GM18526 (cell line): ENCODE results near the gene C5AR2.

Experiments
- POLR2A ChIP-seq: IDR thresholded peaks from 3 replicates; pipeline ENCODE4 v1.6.1; 2011; ENCODE audit not compliant: insufficient read length; ENCODE audit errors: extremely low read depth

C5AR2 gene

GRCh38 chr19:47391510-47392223 is 59.7 kb downstream of the C5AR2 start:
- TF ChIP-seq POLR2A, result no peak
